Heart right ventricle (tissue), 16 donors: ENCODE measurements around the gene CIAPIN1. TPM values are rescaled to one million over a fixed set of nuclear protein-coding genes. Genes with fewer than 3 reads are reported as not detected.

Experiments
- ATAC-seq, 8 donors: fragments of 200-7000 bp; cut with Tn5 transposase; one replicate each; pipeline ENCODE4 v1.9.1; 2020; ENCODE audit warnings: mild to moderate bottlenecking in 8 of 8, moderate library complexity in 8 of 8, moderate number of reproducible peaks in 1 of 8
- DNase-seq, 2 donors: peaks; one replicate each; pipeline ENCODE4 v3.0.0-alpha.2; 2020
- H3K27ac ChIP-seq, 10 donors: fragments of 200-600 bp; sonication (generic) in 2 of 10; one replicate each; pipeline versions ENCODE4 v1.5.0 to v1.8.0; 2020 to 2022; ENCODE audit warnings: mild to moderate bottlenecking in 3 of 10
- H3K27me3 ChIP-seq, 7 donors: fragments of 200-600 bp; one replicate each; pipeline ENCODE4 v1.8.0; 2021 to 2022; ENCODE audit warnings: mild to moderate bottlenecking in 2 of 7
- H3K36me3 ChIP-seq, 9 donors: fragments of 200-600 bp; sonication (generic) in 1 of 9; one replicate each; pipeline versions ENCODE4 v1.5.0 to v1.8.0; 2020 to 2022; ENCODE audit warnings: mild to moderate bottlenecking in 2 of 9
- H3K4me1 ChIP-seq, 9 donors: fragments of 200-600 bp; sonication (generic) in 1 of 9; one replicate each; pipeline versions ENCODE4 v1.5.0 to v1.8.0; 2020 to 2022; ENCODE audit warnings: mild to moderate bottlenecking in 4 of 9
- H3K4me3 ChIP-seq, 10 donors: fragments of 200-600 bp; sonication (generic) in 2 of 10; one replicate each; pipeline versions ENCODE4 v1.5.0 to v1.8.0; 2020 to 2022; ENCODE audit warnings: mild to moderate bottlenecking in 7 of 10, moderate library complexity in 2 of 10
- H3K9me3 ChIP-seq, 11 donors: fragments of 200-600 bp in 10 of 11; sonication (generic) in 2 of 11; one replicate each; pipeline versions ENCODE4 v1.5.0 to v1.8.0; 2013 to 2022; ENCODE audit warnings: mild to moderate bottlenecking in 2 of 11, control low read depth in 1 of 11, moderate library complexity in 1 of 11
- WGBS, 2 donors: extraction: QIAGEN DNeasy Blood & Tissue Kit; methylation state at CpG; one replicate each; pipeline ENCODE4 v1.1.7; 2013; ENCODE audit warnings: inconsistent platforms in 1 of 2; 5-methylcytosine and 5-hydroxymethylcytosine counted together
- intact Hi-C, 10 donors: fragments of 100-400 bp; cut with DNase I; formaldehyde crosslinking; loops; one replicate each; pipeline versions ENCODE4 v1.11.1 to v1.14.2; 2022
- polyA plus RNA-seq, 2 donors: library from polyadenylated mRNA; stranded (reverse); fragments of 200-250 nt; gene quantifications; one replicate each; pipeline ENCODE4 v1.2.3, GENCODE V29; 2013
- total RNA-seq, 10 donors: library from RNA; stranded (reverse); fragmentation: NEBNext Ultra II Directional in 3 of 10; extraction: Animal tissue kit (Norgen Biotek cat#: 25700) in 3 of 10; gene quantifications; one replicate each; pipeline versions ENCODE4 v1.2.1 to v1.2.4, GENCODE V29; 2021 to 2023
- TF ChIP-seq, protein P1 (sequence below), 9 donors: fragments of 200-600 bp; sonication (generic) in 2 of 9; IDR thresholded peaks; one replicate each; pipeline versions ENCODE4 v1.5.0 to v1.8.0; 2021 to 2022; ENCODE audit warnings: antibody characterized with exemption in 9 of 9, mild to moderate bottlenecking in 5 of 9, moderate library complexity in 1 of 9
- donor health status: Arrhythmogenic right ventricular cardiomyopathy.
- donor health status: ischemic (EF 13 %, LVEDD 7.1; RV severe dilation, severe dysfunction).
- donor health status: healthy with polysubstance abuse.
- donor health status: DM: no; HTN: yes; CAD: no.
- donor health status: DM: no; HTN: no; CAD: no.
- donor health status: ischemic (EF 25% LVEDD 6.9; RV normal size, moderate dysfunction).
- donor health status: ischemic (EF 25% LVEDD 5.7; RV mildly dilated, moderate dysfunction).
- donor health status: healthy.
- donor health status: DM: yes; HTN: yes; CAD: no.
- donor health status: Ischemic cardiomyopathy.
- donor health status: ischemic (EF 35%, LVEDD 5.7; RV mildly dilated, moderate dysfunction).
- donor health status: nonischemic (EF 11% LVEDD 7.7; RV severe dilation, severe dysfunction).
- donor health status: DM: yes; HTN: yes; CAD: no.
- donor health status: PGD.
- donor health status: ischemic (EF 29% LVEDD 5.4; RV normal size, mild dysfunction).
- donor health status: nonischemic (EF 23%, LVEDD 6.1; RV moderate dilation, normal function).

Gene CIAPIN1
- total and polyA plus RNA-seq, 12 donors, result 20.1 to 75.1 (median 61.0) TPM

DNA sequence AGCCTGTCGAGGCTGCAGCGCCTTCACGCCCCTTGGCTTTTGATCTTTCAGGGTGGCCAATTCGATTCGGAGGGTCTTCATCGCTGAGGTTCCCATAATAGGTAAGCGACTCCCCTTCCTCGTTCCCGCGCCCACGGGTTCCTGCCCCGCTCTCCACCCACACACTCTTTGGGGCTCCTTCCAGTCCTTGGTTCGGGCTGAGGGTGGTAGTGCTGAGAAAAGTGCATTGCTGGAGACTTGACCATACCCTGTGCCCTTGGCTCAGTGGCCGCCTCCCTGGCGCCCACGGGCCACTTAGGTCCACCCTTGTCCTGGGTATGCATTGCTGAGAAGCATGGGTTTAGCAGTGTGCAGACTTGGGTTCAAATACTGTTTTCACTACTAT lies 15.8 kb upstream of the CIAPIN1 start:
- Histone ChIP-seq H3K27ac (peak overlapping the region; percentile 70 to 90 (median 87)), H3K27me3 (no peaks in the 10 kb centered on the region), H3K36me3 (peaks cover 0 to 85% (median 61%) of the 10 kb centered on the region in 9 donors), H3K4me3 (peak overlapping the region; percentile 69 to 99 (median 88)), H3K4me1 (peaks cover 7 to 29% (median 21%) of the 10 kb centered on the region in 9 donors), H3K9me3 (no peaks in the 10 kb centered on the region)
- TF ChIP-seq, protein P1, sequence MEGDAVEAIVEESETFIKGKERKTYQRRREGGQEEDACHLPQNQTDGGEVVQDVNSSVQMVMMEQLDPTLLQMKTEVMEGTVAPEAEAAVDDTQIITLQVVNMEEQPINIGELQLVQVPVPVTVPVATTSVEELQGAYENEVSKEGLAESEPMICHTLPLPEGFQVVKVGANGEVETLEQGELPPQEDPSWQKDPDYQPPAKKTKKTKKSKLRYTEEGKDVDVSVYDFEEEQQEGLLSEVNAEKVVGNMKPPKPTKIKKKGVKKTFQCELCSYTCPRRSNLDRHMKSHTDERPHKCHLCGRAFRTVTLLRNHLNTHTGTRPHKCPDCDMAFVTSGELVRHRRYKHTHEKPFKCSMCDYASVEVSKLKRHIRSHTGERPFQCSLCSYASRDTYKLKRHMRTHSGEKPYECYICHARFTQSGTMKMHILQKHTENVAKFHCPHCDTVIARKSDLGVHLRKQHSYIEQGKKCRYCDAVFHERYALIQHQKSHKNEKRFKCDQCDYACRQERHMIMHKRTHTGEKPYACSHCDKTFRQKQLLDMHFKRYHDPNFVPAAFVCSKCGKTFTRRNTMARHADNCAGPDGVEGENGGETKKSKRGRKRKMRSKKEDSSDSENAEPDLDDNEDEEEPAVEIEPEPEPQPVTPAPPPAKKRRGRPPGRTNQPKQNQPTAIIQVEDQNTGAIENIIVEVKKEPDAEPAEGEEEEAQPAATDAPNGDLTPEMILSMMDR (IDR thresholded peaks at IDR 0.05), result no peak
- 1 to 2% methylated on average over 15 to 16 of the region's 16 CpGs for WGBS, 2 donors
- intact Hi-C loops, result loop anchor here in 3 of 10 donors (5.0 to 10.0 kb wide), 2 partner anchors 52 to 54 kb away; no protein-coding TSS in a partner anchor
- DNase-seq (no peak), ATAC-seq (peak in 7 of 8 donors; percentile 19 to 73 (median 38))

DNA sequence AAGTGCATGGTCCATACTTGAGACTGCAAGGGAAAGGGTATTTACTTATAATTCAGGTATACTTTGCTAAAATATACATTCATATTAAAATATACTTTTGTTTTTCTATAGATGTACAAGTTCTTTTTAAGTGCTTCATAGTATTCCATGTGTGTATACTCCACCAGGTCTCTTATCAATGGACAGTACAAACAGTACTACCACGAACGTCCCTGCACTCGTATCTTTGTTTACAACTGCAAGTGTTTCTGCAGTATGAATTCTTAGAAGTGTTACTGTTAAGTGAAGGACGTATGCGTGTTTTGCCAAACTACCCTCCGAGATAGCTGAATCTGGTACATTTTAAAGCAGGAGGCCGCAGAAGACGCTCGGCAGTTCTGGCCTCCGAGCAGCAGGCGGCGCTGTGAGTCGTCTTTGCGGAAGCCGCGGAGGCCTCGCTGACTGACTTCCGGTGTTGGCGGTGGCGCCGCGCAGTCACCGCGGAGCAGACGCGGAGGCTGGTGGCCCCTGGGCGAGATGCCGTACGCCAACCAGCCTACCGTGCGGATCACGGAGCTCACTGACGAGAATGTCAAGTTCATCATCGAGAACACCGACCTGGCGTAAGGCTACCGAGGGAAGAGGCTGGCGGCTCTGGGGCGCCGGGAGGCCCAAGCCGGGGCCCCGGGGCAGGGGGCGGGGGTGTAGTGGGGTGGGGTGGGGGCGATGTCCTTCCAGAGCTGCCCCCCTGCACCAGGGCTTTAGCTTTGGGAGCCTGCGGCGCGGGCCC lies 15.2 kb upstream of the CIAPIN1 start, which contains the start of gene POLR2C:
POLR2C (plus strand) TSS at position 471 of the 769 bp plus-strand sequence; CDS start at position 517, 46 bp downstream.
- 1% methylated on average over 44 to 47 of the region's 47 CpGs for WGBS, 2 donors
- TF ChIP-seq, protein P1 (IDR thresholded peaks at IDR 0.05), result peak; percentile 92 to 99 (median 95)
- ATAC-seq (peak; percentile 81 to 95 (median 92)), DNase-seq (peak; percentile 89 to 91)
- H3K9me3 ChIP-seq, result no peaks in the 10 kb centered on the region
- H3K4me3 ChIP-seq, result peak within 1 kb of the TSS; percentile 69 to 99 (median 88)
- peak within 1 kb of the TSS; percentile 70 to 90 (median 87) for H3K27ac ChIP-seq
- peaks cover 0 to 85% (median 65%) of the 10 kb centered on the region in 9 donors for H3K36me3 ChIP-seq
- no peaks in the 10 kb centered on the region for H3K27me3 ChIP-seq
- intact Hi-C loops, result loop anchor here in 3 of 10 donors (5.0 to 10.0 kb wide), 2 partner anchors 52 to 55 kb away; no protein-coding TSS in a partner anchor
- peaks cover 7 to 29% (median 21%) of the 10 kb centered on the region in 9 donors for H3K4me1 ChIP-seq

DNA sequence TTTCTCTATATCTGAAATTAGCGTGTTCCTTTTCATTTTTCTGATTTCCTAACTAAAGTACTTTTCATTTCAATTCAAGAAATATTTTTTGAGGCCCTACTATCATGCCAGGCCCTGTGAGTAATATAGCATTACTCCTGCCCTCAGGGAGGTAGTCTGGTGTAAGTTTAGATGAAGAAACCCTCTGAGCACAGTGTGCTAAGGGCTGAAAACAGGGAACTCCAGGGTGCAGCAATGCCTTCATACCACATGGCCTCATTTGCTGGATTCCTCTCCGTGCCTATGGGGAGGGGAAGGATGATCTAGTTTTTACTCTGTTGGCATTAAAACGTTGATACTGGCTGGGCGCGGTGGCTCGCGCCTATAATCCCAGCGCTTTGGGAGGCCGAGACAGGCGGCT lies 4.8 kb upstream of the CIAPIN1 start:
- ATAC-seq, result no peak
- WGBS, 2 donors, result 93 to 96% methylated on average over 10 of the region's 10 CpGs
- Histone ChIP-seq H3K4me1 (peaks cover 2 to 33% (median 19%) of the 10 kb centered on the region in 9 donors), H3K4me3 (no peak overlapping the region), H3K27ac (no peak overlapping the region), H3K27me3 (no peaks in the 10 kb centered on the region), H3K36me3 (peaks cover 3 to 66% (median 49%) of the 10 kb centered on the region in 9 donors), H3K9me3 (no peaks in the 10 kb centered on the region)
- intact Hi-C loops, result loop anchor here in 1 of 10 donors (10.0 kb wide), 1 partner anchor 63 kb away; no protein-coding TSS in a partner anchor
- no peak for DNase-seq
- TF ChIP-seq, protein P1 (IDR thresholded peaks at IDR 0.05), result no peak

DNA sequence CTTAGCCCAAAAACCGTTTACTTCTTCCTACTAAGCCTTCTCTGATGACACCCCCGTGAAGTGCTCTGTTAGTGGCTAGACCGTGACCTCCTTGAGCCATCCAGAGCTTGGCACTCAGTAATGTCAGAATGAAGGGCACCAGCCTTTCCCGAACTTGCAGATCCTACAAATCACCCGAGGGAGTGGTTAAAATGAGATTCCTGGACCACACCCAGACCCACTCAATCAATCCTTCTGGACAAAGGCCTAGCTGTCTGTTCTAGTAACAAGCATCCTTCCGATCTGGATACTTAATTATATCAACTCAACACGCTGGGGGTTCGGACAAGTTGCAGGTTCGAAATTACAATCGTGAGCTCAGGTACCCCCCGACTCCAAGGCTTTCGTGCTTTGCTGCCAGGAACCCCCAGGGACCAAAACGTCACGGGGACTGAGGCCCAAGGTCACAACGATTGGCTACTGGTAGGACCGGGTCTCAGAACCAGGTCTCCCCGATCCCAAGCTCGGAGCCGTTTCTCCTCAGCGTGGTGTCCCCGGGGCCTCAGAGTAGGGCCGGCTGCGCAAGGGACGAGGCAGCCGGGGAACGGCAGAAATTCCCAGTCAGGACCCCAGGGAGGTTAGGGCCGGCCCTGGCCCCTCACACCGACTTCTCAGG lies 527 bp downstream of the CIAPIN1 start:
- 3% methylated on average over 28 of the region's 28 CpGs for WGBS, 2 donors
- ATAC-seq (peak; percentile 16 to 58 (median 50)), DNase-seq (peak in 1 of 2 donors; percentile 42)
- Histone ChIP-seq H3K36me3 (peaks cover 0 to 18% (median 10%) of the 10 kb centered on the region in 9 donors), H3K4me1 (peaks cover 2 to 60% (median 36%) of the 10 kb centered on the region in 9 donors), H3K9me3 (no peaks in the 10 kb centered on the region), H3K4me3 (peak overlapping the region; percentile 73 to 96 (median 92)), H3K27me3 (no peaks in the 10 kb centered on the region), H3K27ac (peak overlapping the region; percentile 89 to 98 (median 94))
- intact Hi-C loops, result loop anchor here in 1 of 10 donors (10.0 kb wide), 1 partner anchor 512 kb away; the partner anchor contains the start of gene HERPUD1
- TF ChIP-seq, protein P1 (IDR thresholded peaks at IDR 0.05), result no peak
